H1 (cell line): ENCODE results near the gene C15orf62. TPM values are rescaled to one million over a fixed set of nuclear protein-coding genes. Genes with fewer than 3 reads are reported as not detected.
A peak's percentile ranks its signal among the peaks of the same experiment; 100 is the strongest.

Experiments used
- CTCF ChIA-PET: fragments of 300-600 bp; sonication (Branson Sonifier 250); formaldehyde crosslinking; loops from one replicate; lab custom pipeline; 2021; ENCODE audit not compliant: partially characterized antibody; lab: Charles Lee
- POLR2A ChIA-PET: fragments of 300-600 bp; sonication (Branson Sonifier 250); formaldehyde crosslinking; loops from one replicate; lab custom pipeline; 2021; ENCODE audit warnings: inconsistent platforms; ENCODE audit not compliant: partially characterized antibody; lab: Charles Lee
- DNase-seq, 2 experiments: peaks; one replicate each; pipeline versions ENCODE4 v3.0.0 to v3.0.0-alpha.2; 2010 to 2022; ENCODE audit warnings: low spot score in 2 of 2, low read depth in 1 of 2, mixed read lengths in 1 of 2
- FAIRE-seq: peaks from 2 replicates; lab custom pipeline; 2011; peaks lifted over from hg19 to GRCh38; lab: Jason Lieb, UNC
- H2AFZ ChIP-seq: 2 replicates; pipeline ENCODE4 v1.8.1; 2012; ENCODE audit warnings: low read length, inconsistent platforms
- H2AK5ac ChIP-seq: 2 replicates; pipeline ENCODE4 v1.6.1; 2013; ENCODE audit warnings: low read depth, low read length
- H2BK120ac ChIP-seq: replicated peaks from 2 replicates; pipeline ENCODE3; 2013; ENCODE audit warnings: low read depth, low read length, inconsistent platforms
- H2BK12ac ChIP-seq: 2 replicates; pipeline ENCODE4 v1.6.1; 2013; ENCODE audit warnings: low read depth, low read length
- H2BK15ac ChIP-seq: 2 replicates; pipeline ENCODE4 v1.6.1; 2013; ENCODE audit warnings: low read length
- H2BK20ac ChIP-seq: 2 replicates; pipeline ENCODE4 v1.6.1; 2013; ENCODE audit warnings: low read length
- H2BK5ac ChIP-seq: 2 replicates; pipeline ENCODE4 v1.6.1; 2013; ENCODE audit warnings: low read depth, low read length
- H3K14ac ChIP-seq: 2 replicates; pipeline ENCODE4 v1.6.1; 2013; ENCODE audit warnings: inconsistent platforms; ENCODE audit not compliant: insufficient read length
- H3K18ac ChIP-seq: 2 replicates; pipeline ENCODE4 v1.6.1; 2013; ENCODE audit warnings: low read length; ENCODE audit errors: extremely low read depth
- H3K23ac ChIP-seq: 2 replicates; pipeline ENCODE4 v1.6.1; 2013; ENCODE audit warnings: inconsistent platforms; ENCODE audit not compliant: insufficient read length
- H3K23me2 ChIP-seq: 2 replicates; pipeline ENCODE4 v1.6.1; 2013; ENCODE audit warnings: low read depth, low read length
- H3K27ac ChIP-seq: 2 replicates; pipeline ENCODE4 v1.6.1; 2011; ENCODE audit warnings: low read depth, low read length, inconsistent platforms
- H3K27me3 ChIP-seq, 4 experiments: replicated peaks in 1 of 4; 1 replicate in 1 of 4; 2 replicates in 3 of 4; pipeline versions ENCODE4 v1.6.1 to v1.8.1; 2011 to 2013; ENCODE audit warnings: low read length in 3 of 4, mild to moderate bottlenecking in 3 of 4, inconsistent platforms in 2 of 4, mixed read lengths in 2 of 4, moderate library complexity in 1 of 4; ENCODE audit not compliant: control insufficient read depth in 3 of 4, insufficient read depth in 3 of 4; ENCODE audit errors: extremely low read depth in 1 of 4
- H3K36me3 ChIP-seq, 4 experiments: 2 replicates each; pipeline versions ENCODE4 v1.6.1 to v1.8.1; 2011 to 2013; ENCODE audit warnings: mild to moderate bottlenecking in 4 of 4, low read length in 3 of 4, moderate library complexity in 2 of 4, control low read depth in 1 of 4, inconsistent platforms in 1 of 4; ENCODE audit not compliant: insufficient read depth in 4 of 4, control insufficient read depth in 2 of 4
- H3K4ac ChIP-seq: replicated peaks from 2 replicates; pipeline ENCODE3; 2013; ENCODE audit warnings: low read length, low read depth, mixed read lengths, inconsistent platforms; ENCODE audit not compliant: insufficient read length
- H3K4me1 ChIP-seq, 4 experiments: replicated peaks in 1 of 4; 1 replicate in 1 of 4; 2 replicates in 3 of 4; pipeline versions ENCODE4 v1.6.1 to v1.8.1; 2011 to 2013; ENCODE audit warnings: low read length in 3 of 4, inconsistent platforms in 2 of 4, mixed read lengths in 1 of 4; ENCODE audit not compliant: insufficient read depth in 4 of 4, control insufficient read depth in 3 of 4
- H3K4me2 ChIP-seq, 2 experiments: 2 replicates each; pipeline versions ENCODE4 v1.6.1 to v1.8.1; 2011 to 2013; ENCODE audit warnings: low read depth in 2 of 2, low read length in 2 of 2, control low read depth in 1 of 2, inconsistent platforms in 1 of 2, mild to moderate bottlenecking in 1 of 2; ENCODE audit not compliant: insufficient read depth in 1 of 2
- H3K4me3 ChIP-seq, 4 experiments: fragments of 200-600, 300-600 bp in 1 of 4; sonication (generic), shearing (Covaris generic), sonication (Bioruptor Twin) in 1 of 4; 2 replicates each; pipeline versions ENCODE4 v1.5.1 to v1.8.1; 2011 to 2016; ENCODE audit warnings: low read length in 4 of 4, low read depth in 3 of 4, control low read depth in 2 of 4, inconsistent platforms in 2 of 4, mild to moderate bottlenecking in 2 of 4, mixed read lengths in 1 of 4, moderate library complexity in 1 of 4; ENCODE audit not compliant: insufficient read depth in 2 of 4; ENCODE audit errors: extremely low read depth in 1 of 4
- H3K56ac ChIP-seq: replicated peaks from 2 replicates; pipeline ENCODE3; 2013; ENCODE audit warnings: low read depth, mild to moderate bottlenecking, mixed read lengths, low read length, inconsistent platforms; ENCODE audit not compliant: insufficient read length
- H3K79me1 ChIP-seq: 2 replicates; pipeline ENCODE4 v1.6.1; 2013; ENCODE audit warnings: low read depth, low read length, control low read depth
- H3K79me2 ChIP-seq, 2 experiments: 2 replicates each; pipeline versions ENCODE4 v1.6.1 to v1.8.1; 2012 to 2013; ENCODE audit warnings: low read length in 2 of 2, mild to moderate bottlenecking in 2 of 2, inconsistent platforms in 1 of 2; ENCODE audit not compliant: insufficient read depth in 2 of 2, control insufficient read depth in 1 of 2
- H3K9ac ChIP-seq, 4 experiments: replicated peaks in 1 of 4; 1 replicate in 1 of 4; 2 replicates in 3 of 4; pipeline versions ENCODE4 v1.6.1 to v1.8.1; 2011 to 2013; ENCODE audit warnings: low read depth in 3 of 4, low read length in 3 of 4, control low read depth in 2 of 4, mild to moderate bottlenecking in 2 of 4, moderate library complexity in 2 of 4, inconsistent platforms in 1 of 4; ENCODE audit errors: extremely low read depth in 1 of 4
- H3K9me3 ChIP-seq, 2 experiments: 2 replicates each; pipeline versions ENCODE4 v1.6.1 to v1.8.1; 2012 to 2013; ENCODE audit warnings: mild to moderate bottlenecking in 2 of 2, moderate library complexity in 2 of 2, control low read depth in 1 of 2, inconsistent platforms in 1 of 2, low read depth in 1 of 2, low read length in 1 of 2, mixed read lengths in 1 of 2; ENCODE audit not compliant: insufficient read depth in 2 of 2
- H4K20me1 ChIP-seq, 2 experiments: replicated peaks in 1 of 2; 2 replicates each; pipeline versions ENCODE3 to v1.8.1; 2011 to 2013; ENCODE audit warnings: inconsistent platforms in 2 of 2, low read length in 2 of 2, mild to moderate bottlenecking in 1 of 2; ENCODE audit not compliant: insufficient read depth in 2 of 2, control insufficient read depth in 1 of 2
- H4K5ac ChIP-seq: 2 replicates; pipeline ENCODE4 v1.6.1; 2013; ENCODE audit warnings: low read length, low read depth, mixed read lengths, inconsistent platforms; ENCODE audit not compliant: insufficient read length
- H4K8ac ChIP-seq: 2 replicates; pipeline ENCODE4 v1.8.0; 2013; ENCODE audit warnings: mild to moderate bottlenecking, moderate library complexity, low read length, inconsistent platforms; ENCODE audit not compliant: insufficient read depth; ENCODE audit errors: extremely low read depth
- H4K91ac ChIP-seq: replicated peaks from 2 replicates; pipeline ENCODE3; 2013; ENCODE audit warnings: low read length, mixed read lengths, inconsistent platforms; ENCODE audit not compliant: insufficient read length
- WGBS, 2 experiments: shearing (Covaris generic) in 1 of 2; methylation state at CpG; one replicate each; pipeline versions ENCODE4 v1.1.6 to v1.1.7; 2013 to 2015; ENCODE audit warnings: low lambda C conversion rate in 2 of 2, mixed read lengths in 2 of 2, inconsistent platforms in 1 of 2, low coverage in 1 of 2, missing lambda C conversion rate in 1 of 2; ENCODE audit not compliant: insufficient replicate concordance in 2 of 2, insufficient coverage in 1 of 2, insufficient read length in 1 of 2; ENCODE audit errors: extremely low coverage in 1 of 2, missing lambda C conversion rate in 1 of 2; 5-methylcytosine and 5-hydroxymethylcytosine counted together
- polyA plus RNA-seq, 7 experiments: library from polyadenylated mRNA; depleted of rRNA in 3 of 7; stranded (reverse) in 5 of 7; unstranded in 2 of 7; fragments of >200 nt in 5 of 7; fragments of 200-250 nt in 2 of 7; gene quantifications; 1 replicate in 5 of 7; 2 replicates in 1 of 7; 4 replicates in 1 of 7; pipeline versions ENCODE4 v1.2.1 to v1.2.3, GENCODE V29; 2011 to 2013; ENCODE audit warnings: missing spikeins in 2 of 7, mixed read lengths in 2 of 7
- total RNA-seq: library from RNA; stranded (reverse); fragmentation: NEBNext Ultra II Directional; extraction: Animal tissue kit (Norgen Biotek cat#: 25700); gene quantifications from 2 replicates; pipeline ENCODE4 v1.2.1, GENCODE V29; 2021
- TF ChIP-seq, protein P1 (sequence below): IDR thresholded peaks from 2 replicates; pipeline ENCODE4 v1.6.1; 2011; ENCODE audit warnings: low read depth, mild to moderate bottlenecking, low read length; ENCODE audit not compliant: insufficient read depth

The C15orf62 gene
- total and polyA plus RNA-seq, 2 of the 8 experiments (the other 6 are each of a cell fraction or from before 2014, with no cell fraction given) = 0.06 to 0.56 TPM

- FAIRE-seq = no peak
- Histone ChIP-seq H3K4me1 (peaks cover 6 to 30% (median 19%) of the 10 kb centered on the region in 4 experiments), H3K27me3 (peaks cover 0 to 7% (median 3%) of the 10 kb centered on the region in 4 experiments; a peak in 5 of 7 replicates), H2AK5ac (no peak overlapping the region), H3K79me1 (no peaks in the 10 kb centered on the region; the same call in 1 of the 2 replicates), H2BK5ac (peak overlapping the region; percentile 66; the same call in 1 of the 2 replicates), H3K14ac (no peak overlapping the region), H3K18ac (no peak overlapping the region), H2BK20ac (0 out of 2 replicates have a peak overlapping the region, but pooled peaks have one; percentile 13), H3K36me3 (no peaks in the 10 kb centered on the region), H3K9ac (no peak overlapping the region), H3K9me3 (no peaks in the 10 kb centered on the region), H4K91ac (peak overlapping the region; percentile 49), H2AFZ (no peak overlapping the region), H2BK12ac (peak overlapping the region; percentile 84; the same call in 1 of the 2 replicates), H4K8ac (0 out of 2 replicates have a peak overlapping the region, but pooled peaks have one; percentile 4), H3K4ac (no peak overlapping the region), H3K56ac (no peak overlapping the region), H4K5ac (no peak overlapping the region), H3K4me2 (peak overlapping the region; percentile 44 to 65; a peak in 2 of 4 replicates), H3K79me2 (no peaks in the 10 kb centered on the region), H2BK15ac (no peak overlapping the region), H3K23me2 (peaks cover 14% of the 10 kb centered on the region; the same call in 1 of the 2 replicates), H3K23ac (no peak overlapping the region), H2BK120ac (no peak overlapping the region), H3K27ac (no peak overlapping the region), H3K4me3 (no peak overlapping the region), H4K20me1 (peaks cover 0 to 2% of the 10 kb centered on the region in 2 experiments)
- ChIA-PET CTCF (interaction anchor here (0.6 to 15.3 kb wide), 14 partner anchors 10 to 727 kb away, joined by 3 to 184 read pairs (median 6); partner anchors contain the start of gene VPS18), POLR2A (interaction anchor here (0.9 to 2.0 kb wide), 9 partner anchors 10 to 128 kb away, joined by 3 to 9 read pairs (median 4); partner anchors contain the start of gene SPINT1)
- TF ChIP-seq, protein P1, sequence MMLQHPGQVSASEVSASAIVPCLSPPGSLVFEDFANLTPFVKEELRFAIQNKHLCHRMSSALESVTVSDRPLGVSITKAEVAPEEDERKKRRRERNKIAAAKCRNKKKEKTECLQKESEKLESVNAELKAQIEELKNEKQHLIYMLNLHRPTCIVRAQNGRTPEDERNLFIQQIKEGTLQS = no peak
- WGBS, 2 experiments = 85% methylated on average over 7 of the region's 7 CpGs; no CpG with 5 or more reads in 1 of the 2 experiments
- DNase-seq = no peak
These were observed 3.5 kb upstream of the C15orf62 start for GRCh38 chr15:40766194-40766815.
